Ecto neural progenitor cell (in vitro differentiated cells): ENCODE measurements around the gene GRM5.

Experiments
- DNase-seq: peaks from one replicate; pipeline ENCODE4 v3.0.0-alpha.2; 2018; ENCODE audit warnings: low spot score

GRM5 gene

DNA sequence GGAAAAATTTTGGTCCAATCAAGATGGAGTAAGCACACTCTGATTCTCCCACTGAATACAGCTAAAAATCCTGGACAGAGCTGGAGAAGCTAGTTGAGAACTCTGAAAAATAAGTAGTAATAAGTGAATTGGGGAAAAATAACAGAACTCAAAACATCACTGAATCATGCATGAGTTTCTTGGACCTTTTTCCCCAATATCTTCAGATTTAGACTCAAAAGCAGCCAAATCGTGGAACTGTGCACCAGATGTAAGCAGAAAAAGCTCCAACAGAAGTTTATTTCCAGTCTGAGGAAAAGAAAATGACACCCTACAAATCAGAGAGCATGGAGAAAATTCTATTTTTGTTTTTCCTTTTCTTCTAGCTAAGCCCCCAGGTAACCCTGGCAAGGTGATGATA lies 448.6 kb downstream of the GRM5 start:
- DNase-seq, result no peak

DNA sequence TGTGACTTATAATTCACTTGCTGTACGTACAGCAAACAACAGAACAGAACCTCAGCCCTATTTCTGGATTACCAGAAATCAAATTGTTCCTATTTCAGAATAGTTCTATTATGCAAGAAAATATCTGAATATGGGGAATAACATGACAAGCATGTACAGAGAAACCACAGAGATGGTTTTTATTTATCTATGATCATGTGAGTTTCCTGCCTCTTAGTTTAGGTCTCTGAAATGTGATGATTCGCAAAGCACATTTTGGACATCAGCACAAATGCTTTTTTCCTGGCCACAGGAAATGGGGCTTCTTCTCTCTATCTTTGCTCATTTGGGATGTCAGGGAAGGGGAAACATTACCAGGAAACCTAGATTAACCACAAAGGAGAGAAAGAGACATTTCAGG lies 461.5 kb downstream of the GRM5 start:
- no peak for DNase-seq

DNA sequence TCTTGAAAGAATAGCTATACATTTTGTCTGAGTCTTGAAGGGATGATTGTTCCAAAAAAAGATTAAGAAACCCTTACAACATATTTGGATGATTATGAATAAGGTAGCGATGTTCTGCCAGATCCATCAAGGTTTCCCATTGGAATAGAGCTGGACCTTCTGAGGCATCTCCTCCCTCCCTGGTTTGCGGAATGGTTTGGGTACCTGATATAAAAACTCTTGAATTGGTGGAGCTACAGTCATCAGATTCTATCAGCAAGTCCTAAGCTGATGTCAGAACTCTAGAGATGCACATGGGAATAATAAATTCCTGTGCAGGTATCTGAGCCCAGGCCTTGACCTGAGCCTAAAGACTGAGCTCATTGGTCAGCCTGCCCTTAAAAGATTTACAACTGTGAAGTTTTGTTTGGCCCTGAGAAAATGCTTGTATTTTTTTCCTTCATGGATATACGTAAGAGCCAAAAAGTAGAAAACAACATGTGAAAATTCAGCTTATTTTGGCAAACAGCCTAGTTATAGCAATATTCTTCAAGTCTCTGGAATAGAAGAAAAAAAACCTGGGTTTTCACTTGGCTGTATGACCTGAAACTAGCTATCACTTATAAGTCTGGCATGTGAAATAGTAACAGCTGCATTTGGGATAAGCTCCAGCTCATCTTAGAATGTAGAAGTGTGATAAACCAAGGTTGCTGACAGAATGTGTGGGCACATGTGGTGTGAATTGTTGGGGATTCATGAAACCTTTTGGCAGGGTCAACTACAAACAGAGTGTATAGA lies 462.5 kb downstream of the GRM5 start:
- DNase-seq, result no peak

DNA sequence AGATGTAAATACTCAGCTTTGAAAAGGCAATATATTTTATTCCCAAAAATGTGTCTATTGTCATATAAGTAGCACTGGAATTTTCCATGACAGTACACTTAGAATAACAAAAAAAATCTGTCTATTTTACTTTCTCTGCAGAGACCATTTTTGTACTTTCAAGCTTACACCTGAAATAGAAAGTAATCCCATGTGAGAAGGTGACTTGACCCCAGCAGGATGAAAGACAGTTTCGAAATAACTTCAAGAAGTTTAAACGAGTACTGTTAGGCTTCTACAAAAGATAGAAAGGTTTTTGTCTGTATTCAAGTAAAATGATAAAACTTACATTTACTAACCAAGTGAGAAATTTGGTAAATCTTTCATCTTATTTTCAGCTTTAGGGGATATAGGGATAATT lies 468.4 kb downstream of the GRM5 start:
- no peak for DNase-seq

DNA sequence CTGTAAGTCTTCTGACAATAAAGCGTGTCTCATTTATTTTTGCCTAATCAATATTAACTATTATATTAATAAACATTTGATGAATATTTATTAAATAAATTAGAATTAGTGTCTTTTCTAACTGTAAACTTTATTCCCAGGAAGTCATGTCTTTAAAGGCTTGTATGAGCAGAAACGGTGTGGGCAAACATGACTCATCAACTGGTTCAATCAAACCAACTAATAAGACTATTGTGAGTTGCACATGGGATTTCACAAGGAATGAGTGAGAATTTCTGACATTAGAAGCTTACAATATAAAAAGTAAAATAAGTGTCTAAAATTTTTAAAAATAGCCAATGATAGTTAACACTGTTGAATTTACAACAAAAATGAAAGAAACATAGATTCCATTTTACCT lies 469.0 kb downstream of the GRM5 start:
- DNase-seq, result no peak

DNA sequence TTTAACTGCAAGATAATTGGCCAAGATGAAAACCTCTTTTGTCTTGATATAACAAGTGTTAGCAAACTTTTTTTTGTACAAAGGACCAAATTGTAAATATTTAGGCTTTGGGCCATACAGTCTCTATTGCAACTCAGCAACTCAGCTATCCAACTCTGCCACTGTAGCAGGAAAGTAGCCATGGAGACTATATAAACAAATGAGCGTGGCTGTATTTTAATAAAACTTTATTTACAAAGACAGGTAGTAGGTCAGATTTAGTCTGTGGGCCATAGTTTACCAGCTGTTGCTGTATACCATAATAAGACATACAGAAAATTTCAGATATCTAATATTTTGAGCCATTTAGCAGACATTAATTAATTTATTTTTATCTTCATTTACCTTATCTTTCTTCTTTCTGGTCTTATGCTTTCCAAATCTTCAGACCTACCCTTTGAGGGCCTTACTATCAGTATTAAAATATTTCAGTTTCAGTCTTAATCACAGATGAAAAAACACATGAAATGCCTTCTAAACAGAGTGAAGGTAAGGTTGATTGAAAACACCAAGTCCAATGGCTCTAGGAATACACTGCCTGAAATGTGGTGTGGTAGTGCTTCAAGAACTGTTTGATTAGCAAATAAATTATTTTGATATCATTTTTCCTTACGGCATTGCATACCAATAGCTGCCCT lies 471.4 kb downstream of the GRM5 start:
- DNase-seq, result no peak

DNA sequence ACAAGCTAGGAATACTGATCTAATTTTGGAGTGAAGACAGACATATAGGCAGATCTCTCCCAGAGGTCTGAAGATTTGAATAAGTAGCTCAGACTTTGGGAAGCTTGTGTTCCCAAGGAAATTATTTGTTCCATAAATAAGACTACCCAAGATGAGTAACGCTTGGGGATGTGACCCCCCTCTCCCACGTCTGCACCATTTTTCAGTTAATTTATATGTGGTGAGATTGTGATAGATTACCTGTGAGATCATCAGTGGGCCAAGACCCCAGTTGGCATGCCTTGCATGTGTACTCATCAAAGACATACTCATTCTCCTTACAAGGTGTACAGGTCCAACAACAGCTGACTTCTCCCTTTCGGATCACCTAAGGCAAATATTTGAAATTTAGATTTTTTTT lies 475.4 kb downstream of the GRM5 start:
- DNase-seq, result no peak

DNA sequence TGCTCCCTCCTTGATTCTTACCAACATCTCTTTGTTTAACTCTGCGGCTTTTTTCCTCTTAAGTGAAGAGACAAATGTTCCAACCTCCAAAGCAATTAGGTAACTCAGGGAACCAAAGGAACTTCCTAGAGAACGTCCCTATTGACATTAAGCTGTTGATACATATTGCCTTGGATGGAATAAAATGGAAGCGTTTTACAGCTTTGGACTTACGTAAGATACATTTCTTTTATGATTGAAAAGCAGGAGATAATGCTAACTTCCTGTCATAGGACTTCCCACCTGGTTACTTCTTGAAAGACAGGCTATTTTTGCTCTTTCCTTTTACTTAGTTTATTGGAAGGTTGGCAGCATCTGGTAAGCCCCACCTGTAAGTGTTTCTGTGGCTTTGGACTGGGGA lies 482.5 kb downstream of the GRM5 start:
- DNase-seq, result no peak

DNA sequence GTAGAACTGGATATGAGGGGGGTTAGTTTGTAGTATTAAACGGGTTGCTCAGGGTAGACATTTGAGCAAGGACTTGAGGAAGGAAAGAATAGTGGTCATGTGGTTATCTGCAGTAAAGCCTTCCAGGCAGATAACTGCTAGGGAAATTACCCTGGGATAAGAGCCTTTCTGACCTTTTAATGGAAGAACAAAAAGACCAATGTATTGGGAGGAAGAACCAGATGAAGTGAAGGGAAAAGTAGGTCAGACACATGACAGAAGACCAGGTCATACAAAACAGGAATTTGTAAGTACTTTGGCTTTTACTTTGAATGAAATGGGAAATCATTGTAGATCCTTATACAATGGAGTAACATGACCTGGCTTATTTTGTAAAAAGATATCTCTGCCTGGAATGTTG lies 486.3 kb downstream of the GRM5 start:
- no peak for DNase-seq

DNA sequence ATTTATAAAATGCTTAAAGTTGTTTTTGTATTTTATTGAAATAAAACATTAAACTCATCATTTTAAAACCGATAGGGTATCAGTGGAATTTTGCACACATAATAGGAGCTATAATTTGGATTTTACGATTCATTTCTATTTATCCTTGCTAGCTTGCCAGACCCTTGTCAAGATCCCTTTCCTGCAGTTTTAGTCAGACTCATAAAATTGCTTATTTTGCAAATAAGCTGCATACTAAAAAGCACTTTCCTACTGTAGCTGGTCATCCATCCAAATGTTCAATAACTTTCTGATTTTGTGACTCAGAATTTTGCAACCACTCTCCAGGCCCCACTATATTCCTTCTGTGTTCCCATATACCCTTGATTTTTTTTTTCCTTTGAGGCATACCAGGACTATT lies 489.0 kb downstream of the GRM5 start:
- DNase-seq, result no peak

DNA sequence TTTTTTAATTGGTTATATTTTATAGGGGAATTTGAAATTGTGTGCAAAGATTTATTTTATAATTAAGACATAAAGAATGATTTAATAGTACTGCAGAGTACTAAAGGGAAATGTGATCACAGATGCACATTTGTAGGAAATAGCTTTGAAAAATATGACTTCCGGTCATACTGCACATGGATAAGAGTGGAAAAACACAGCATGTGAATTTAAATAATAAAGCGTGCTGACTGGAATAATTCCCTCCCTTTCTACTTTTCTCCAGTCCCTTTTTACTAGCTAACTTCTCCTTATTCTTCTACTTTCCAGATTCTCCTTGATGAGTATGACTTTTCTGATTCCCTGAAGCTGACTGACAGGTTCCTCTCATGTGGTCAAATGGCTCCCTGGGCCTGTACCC lies 489.9 kb downstream of the GRM5 start:
- no peak for DNase-seq

DNA sequence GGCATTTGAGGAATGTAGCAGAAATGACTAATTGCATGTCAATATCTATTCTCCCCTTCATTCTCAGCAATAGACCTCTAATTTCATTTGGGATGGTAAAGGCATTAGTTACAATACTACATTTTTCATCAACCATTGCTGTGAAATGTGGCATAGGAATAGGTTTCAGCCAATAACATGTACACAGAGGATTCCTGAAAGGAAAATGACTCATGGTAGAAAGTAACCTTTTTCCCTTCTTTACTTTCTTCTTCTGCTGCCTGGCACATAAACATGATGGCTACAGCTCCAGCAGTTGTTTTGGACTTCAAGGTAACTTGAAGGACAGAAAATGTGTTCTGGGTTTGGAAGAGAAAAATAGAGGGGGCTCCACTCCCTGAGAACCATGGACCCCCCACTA lies 496.4 kb downstream of the GRM5 start:
- DNase-seq, result no peak

DNA sequence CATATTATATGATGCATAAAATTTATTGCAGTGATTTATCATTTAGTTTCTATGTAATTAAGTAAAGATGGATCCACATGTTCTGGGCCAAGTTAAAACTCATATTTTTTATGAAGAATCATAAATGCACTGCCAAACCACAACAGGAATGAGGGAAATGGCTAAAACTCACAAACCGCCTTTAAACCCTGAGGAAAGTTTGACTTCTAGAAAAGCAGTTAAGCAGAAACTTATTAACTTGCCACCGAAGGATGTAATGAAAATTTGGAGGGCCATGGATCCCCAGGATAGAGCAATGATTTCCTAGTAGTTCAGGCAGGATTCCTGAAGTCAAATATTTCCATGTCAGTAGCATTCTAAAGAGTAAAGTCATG lies 510.0 kb downstream of the GRM5 start:
- no peak for DNase-seq

DNA sequence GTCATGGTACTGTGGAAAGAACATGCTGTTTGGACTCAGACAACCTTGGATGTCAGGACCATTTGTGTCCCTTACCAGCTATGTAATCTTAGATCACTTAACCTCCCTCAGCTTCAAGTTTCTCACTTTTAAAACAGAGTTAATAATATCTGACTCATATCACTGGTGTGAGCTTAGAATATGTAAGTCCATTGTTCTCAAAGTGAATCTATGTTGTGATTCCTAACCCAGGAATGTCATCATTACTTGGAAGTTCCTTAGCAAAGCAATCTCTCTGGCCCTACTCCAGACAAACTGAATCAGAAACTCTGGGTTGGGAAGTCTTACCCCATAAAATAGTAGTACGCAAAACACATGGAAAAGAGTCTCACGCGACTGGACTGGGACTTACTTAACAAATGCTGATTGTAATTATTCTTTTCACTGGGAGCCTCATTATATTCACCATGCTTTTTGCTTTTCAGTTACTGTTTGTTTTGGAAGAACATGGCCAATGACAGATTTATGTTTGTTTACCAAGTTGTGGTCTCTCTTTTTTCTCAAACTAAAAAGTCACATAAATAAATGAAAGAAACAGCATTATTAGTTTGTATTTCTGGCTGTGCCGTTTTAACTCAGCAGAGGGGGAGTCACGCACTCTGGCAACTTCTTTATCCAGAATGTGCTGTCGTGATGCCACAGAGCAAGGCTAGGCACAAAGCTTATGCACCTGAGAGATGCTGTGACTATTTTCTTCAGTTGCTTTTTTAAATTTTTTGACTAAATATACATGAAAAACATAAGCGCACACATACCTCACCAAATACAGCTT lies 510.6 kb downstream of the GRM5 start:
- DNase-seq, result no peak

DNA sequence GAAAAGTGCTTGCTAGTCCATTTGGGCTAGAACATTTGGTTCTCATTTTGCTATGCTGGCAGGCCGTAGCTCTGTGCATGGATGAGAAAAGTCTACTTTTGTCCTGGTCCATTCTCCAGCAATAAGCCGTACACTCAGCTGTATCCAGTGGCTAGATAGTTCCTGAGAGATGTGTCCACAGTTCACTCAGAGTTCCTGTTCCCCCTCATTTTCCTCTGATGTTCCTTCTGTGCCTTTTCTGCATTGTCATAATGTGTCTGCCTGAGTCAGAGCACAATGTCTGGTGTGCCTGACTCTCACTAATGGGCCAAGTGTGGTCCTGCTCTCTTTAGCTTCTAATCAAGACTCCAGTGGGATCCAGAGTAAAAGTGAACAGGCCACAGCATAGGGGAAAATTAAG lies 512.6 kb downstream of the GRM5 start:
- no peak for DNase-seq

DNA sequence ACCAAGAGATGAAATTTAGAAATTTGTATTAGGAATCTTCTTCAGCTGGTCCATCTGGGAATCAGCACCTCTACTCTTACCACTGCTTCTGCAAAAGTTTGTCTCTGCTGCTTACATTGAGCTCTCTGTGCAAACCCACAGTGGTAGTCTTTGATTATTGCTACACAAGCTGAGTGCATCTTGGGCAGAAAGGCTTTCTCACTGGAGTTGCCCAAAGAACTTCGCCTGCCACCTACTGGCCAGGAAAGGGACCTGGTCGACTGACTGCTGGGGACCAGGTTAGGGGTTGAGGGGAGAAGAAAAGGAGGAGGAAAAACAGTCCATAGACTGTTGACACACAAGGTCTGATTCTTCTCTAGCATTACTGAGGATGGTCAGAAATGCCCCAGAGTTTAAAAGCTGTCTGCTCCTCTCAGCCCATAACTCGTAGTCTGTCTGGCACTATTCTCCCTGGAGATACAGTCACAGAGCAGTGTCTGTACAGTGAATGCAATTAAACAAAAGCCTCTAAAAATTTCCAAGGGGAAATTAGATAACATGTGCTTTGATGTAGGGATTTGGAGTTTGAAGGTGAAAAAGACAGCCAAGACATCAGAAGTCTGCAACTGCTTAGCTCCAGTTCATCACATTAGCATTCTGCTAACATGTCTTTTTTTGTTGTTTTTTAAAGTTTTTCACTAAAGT lies 513.3 kb downstream of the GRM5 start:
- peak; percentile 62 for DNase-seq

DNA sequence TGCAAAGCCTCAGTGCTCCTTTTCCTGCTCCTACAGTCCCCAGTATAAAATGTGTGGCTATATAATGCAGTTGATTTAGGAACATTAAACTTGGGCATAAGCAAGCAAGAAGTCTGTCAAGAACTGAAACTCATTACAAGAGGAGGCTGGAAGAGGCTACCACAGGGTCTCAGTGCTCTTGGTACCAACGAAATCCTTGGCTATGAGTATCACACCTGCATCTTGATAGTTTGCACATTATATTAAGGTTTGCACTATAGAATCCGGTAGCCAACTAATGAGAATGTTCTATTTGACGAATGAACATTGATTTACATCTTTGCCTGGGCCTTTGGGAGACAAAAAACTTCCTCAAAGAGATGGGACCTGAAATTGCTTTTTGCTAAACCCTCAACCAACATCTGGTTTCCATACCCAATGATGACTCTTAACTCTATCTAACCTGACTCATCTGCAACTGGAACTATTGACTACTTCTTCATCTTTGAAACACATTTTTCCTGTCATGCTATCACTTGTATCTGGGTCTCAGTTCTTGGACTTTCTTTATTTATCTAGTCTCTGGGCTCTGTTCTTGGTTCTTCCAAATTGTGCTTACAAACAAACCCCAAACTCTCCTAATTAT lies 521.0 kb downstream of the GRM5 start:
- DNase-seq, result no peak

DNA sequence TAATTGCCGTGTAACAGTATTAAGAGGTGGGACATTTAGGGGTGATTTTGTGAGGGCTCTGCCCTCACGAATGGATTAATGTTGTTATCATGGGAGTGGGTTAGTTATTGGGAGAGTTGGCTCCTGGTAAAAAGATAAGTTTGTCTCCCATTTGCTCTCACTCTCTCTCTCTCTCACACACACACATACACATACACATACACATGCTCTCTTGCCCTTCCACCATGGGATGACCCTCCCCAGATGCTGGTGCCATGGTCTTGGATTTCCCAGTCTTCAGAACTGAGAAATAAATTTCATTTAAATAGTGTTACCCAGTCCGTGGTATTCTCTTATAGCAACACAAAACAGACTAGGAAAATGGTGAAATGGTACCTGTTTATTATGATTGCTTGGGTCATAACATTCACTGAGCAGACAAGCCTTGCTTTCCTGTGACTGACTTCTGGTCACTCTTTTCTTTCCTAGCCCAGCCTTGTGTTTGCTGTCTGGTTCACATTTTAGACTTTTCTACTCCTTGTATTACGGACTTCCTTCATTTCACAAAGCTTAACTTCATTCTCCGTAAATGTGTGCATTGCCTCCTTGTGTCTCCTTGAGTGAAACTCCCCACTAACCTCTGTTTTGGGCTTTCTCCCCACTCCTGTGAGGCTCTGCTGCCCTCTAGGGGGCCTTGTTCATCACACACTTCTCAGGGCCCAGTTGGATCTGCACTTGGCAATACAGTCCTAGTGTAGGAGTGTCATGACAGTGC lies 521.7 kb downstream of the GRM5 start:
- peak; percentile 83 for DNase-seq

DNA sequence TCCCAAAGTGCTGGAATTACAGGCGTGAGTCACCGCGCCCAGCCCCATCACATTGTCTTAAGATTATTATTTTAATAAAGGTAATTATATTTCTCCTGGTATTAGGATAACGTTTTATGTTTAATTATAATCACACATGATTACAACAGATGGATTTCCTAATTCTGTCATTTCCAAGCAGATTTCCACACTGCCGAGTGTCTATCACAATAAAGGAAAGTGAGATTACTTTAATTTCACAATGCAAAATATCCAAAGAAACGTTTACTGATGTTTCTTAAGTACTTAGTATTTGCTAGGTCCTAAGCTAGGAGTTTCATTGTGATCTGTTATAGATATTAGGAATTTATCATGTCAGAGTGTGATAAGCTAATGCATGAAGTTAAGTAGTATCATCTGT lies 524.8 kb downstream of the GRM5 start:
- no peak for DNase-seq

DNA sequence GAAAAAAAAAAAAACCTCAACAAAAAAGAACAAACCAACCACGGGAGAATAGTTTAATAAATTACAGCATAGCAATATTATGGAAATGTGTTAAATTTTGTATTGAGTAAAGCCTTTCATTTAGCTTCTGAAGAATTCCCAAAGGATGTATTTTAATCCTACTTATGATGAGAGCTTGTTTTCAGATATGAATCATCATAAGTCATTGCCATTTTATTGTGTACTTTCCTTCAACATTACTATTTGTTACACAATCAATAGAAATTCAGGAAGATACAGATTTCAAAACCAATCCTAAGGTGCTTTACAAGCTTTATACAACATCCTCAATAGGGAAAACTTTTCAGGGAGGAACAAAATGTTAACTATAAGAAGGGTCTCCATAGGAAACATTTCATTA lies 527.7 kb downstream of the GRM5 start:
- DNase-seq, result no peak

DNA sequence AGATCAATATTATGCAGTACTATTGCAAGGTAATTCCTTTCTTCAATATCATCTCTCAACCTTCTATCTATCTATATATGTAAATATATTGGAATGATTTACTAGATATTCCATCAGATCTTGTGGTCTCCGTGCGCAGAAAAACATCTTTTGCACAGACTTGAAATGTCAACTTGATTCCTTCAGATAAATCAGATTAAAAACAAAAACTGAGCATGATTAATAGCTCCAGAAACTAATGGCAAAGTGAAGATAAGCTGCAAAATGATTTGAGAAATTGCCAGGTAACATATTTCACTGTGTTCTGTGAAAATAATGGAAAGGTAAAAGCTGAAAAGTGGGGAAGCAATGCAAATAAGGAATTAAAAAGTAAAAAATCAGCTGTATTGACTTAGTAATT lies 528.2 kb downstream of the GRM5 start:
- no peak for DNase-seq
